ENCODE data around the gene FGF22. TPM values are rescaled to one million over a fixed set of nuclear protein-coding genes. Genes with fewer than 3 reads are reported as not detected.

FGF22 gene
- total and polyA plus RNA-seq, 2 of the 13 experiments (the other 11 are each of a cell fraction or from before 2014, with no cell fraction given), result 0.24 TPM; not detected in 1

DNA sequence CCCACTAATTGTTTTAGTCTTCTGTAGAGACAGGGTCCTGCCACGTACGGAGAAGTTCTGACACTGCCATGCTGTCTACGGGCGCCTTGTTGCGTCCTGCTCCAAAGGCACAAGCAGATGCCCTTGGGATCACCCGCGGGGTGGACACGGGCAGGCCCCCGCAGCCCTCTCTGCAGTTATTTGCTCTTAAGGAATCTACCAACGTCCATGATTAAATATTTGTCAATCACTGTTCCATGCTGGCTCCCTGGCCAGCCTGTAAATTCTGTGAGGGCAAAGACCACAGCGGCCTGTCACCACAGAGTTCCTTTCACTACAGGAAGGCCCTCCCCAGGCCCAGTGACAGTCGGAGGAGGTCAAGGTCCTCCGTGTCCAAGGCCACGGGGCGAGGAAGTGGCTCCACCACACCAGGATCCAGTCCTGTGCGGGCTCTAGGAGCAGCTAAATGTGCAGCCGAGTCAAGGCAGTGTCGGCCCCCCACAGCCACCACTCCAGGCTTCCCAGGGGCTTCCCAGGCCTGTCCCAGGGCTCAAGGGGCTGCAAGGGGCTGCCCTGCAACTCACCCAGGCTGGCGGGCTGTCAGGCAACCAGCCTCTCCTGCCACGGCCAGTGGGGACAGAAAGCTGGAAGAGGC, 21.2 kb downstream of the FGF22 start (continued):
- TF ChIP-seq, protein P1, sequence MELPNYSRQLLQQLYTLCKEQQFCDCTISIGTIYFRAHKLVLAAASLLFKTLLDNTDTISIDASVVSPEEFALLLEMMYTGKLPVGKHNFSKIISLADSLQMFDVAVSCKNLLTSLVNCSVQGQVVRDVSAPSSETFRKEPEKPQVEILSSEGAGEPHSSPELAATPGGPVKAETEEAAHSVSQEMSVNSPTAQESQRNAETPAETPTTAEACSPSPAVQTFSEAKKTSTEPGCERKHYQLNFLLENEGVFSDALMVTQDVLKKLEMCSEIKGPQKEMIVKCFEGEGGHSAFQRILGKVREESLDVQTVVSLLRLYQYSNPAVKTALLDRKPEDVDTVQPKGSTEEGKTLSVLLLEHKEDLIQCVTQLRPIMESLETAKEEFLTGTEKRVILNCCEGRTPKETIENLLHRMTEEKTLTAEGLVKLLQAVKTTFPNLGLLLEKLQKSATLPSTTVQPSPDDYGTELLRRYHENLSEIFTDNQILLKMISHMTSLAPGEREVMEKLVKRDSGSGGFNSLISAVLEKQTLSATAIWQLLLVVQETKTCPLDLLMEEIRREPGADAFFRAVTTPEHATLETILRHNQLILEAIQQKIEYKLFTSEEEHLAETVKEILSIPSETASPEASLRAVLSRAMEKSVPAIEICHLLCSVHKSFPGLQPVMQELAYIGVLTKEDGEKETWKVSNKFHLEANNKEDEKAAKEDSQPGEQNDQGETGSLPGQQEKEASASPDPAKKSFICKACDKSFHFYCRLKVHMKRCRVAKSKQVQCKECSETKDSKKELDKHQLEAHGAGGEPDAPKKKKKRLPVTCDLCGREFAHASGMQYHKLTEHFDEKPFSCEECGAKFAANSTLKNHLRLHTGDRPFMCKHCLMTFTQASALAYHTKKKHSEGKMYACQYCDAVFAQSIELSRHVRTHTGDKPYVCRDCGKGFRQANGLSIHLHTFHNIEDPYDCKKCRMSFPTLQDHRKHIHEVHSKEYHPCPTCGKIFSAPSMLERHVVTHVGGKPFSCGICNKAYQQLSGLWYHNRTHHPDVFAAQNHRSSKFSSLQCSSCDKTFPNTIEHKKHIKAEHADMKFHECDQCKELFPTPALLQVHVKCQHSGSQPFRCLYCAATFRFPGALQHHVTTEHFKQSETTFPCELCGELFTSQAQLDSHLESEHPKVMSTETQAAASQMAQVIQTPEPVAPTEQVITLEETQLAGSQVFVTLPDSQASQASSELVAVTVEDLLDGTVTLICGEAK (IDR thresholded peaks at IDR 0.05), result no peak
- TF ChIP-seq, protein P1 (CRISPR knock-in tag; IDR thresholded peaks at IDR 0.05), result peak; percentile 75; the same call in 1 of the 2 replicates
- TF ChIP-seq NCOR1 (IDR thresholded peaks at IDR 0.05; ENCODE audit: borderline replicate concordance, low read length) (peak; percentile 88), NR2F2 (IDR thresholded peaks at IDR 0.05; ENCODE audit: borderline replicate concordance, low read depth) (0 out of 2 replicates have a peak, but pooled peaks have one; percentile 63), CBX1 (IDR thresholded peaks at IDR 0.05; ENCODE audit: low read depth) (no peak), ZNF263 (CRISPR knock-in tag; IDR thresholded peaks at IDR 0.05) (no peak), ZNF143 (CRISPR knock-in tag; IDR thresholded peaks at IDR 0.05) (peak; percentile 55), NBN (conservative IDR thresholded peaks at IDR 0.05) (no peak), NR1H2 (CRISPR knock-in tag; IDR thresholded peaks at IDR 0.05; ENCODE audit: borderline replicate concordance, low read depth) (no peak), NR3C1 (CRISPR knock-in tag; IDR thresholded peaks at IDR 0.05) (no peak), ETV6 (CRISPR knock-in tag; conservative IDR thresholded peaks at IDR 0.05) (peak; percentile 58), POGZ (CRISPR knock-in tag; IDR thresholded peaks at IDR 0.05) (peak; percentile 81), ZNF839 (CRISPR knock-in tag; IDR thresholded peaks at IDR 0.05; ENCODE audit: borderline replicate concordance) (no peak), FOSL2 (CRISPR knock-in tag; IDR thresholded peaks at IDR 0.05) (peak; percentile 50; the same call in 1 of the 2 replicates)
- TF ChIP-seq, protein P2, sequence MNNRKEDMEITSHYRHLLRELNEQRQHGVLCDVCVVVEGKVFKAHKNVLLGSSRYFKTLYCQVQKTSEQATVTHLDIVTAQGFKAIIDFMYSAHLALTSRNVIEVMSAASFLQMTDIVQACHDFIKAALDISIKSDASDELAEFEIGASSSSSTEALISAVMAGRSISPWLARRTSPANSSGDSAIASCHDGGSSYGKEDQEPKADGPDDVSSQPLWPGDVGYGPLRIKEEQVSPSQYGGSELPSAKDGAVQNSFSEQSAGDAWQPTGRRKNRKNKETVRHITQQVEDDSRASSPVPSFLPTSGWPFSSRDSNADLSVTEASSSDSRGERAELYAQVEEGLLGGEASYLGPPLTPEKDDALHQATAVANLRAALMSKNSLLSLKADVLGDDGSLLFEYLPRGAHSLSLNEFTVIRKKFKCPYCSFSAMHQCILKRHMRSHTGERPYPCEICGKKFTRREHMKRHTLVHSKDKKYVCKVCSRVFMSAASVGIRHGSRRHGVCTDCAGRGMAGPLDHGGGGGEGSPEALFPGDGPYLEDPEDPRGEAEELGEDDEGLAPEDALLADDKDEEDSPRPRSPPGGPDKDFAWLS (CRISPR knock-in tag; IDR thresholded peaks at IDR 0.05; ENCODE audit: borderline replicate concordance), result no peak
- TF ChIP-seq, protein P3, sequence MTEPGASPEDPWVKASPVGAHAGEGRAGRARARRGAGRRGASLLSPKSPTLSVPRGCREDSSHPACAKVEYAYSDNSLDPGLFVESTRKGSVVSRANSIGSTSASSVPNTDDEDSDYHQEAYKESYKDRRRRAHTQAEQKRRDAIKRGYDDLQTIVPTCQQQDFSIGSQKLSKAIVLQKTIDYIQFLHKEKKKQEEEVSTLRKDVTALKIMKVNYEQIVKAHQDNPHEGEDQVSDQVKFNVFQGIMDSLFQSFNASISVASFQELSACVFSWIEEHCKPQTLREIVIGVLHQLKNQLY (CRISPR knock-in tag; IDR thresholded peaks at IDR 0.05), result peak; percentile 63; the same call in 1 of the 2 replicates
- TF ChIP-seq, protein P4, sequence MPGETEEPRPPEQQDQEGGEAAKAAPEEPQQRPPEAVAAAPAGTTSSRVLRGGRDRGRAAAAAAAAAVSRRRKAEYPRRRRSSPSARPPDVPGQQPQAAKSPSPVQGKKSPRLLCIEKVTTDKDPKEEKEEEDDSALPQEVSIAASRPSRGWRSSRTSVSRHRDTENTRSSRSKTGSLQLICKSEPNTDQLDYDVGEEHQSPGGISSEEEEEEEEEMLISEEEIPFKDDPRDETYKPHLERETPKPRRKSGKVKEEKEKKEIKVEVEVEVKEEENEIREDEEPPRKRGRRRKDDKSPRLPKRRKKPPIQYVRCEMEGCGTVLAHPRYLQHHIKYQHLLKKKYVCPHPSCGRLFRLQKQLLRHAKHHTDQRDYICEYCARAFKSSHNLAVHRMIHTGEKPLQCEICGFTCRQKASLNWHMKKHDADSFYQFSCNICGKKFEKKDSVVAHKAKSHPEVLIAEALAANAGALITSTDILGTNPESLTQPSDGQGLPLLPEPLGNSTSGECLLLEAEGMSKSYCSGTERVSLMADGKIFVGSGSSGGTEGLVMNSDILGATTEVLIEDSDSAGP (CRISPR knock-in tag; IDR thresholded peaks at IDR 0.05; ENCODE audit: borderline replicate concordance), result no peak; the same call in none of the 2 replicates
